Stomach smooth muscle (tissue), 2 donors: ENCODE measurements around the gene INHBE.

Experiments
- H3K27ac ChIP-seq: one replicate; pipeline ENCODE4 v1.7.0; 2013; ENCODE audit warnings: mild to moderate bottlenecking, low read length, inconsistent platforms
- H3K27me3 ChIP-seq, 2 donors: one replicate each; pipeline ENCODE4 v1.7.0; 2013; ENCODE audit warnings: low read length in 2 of 2; ENCODE audit not compliant: insufficient read depth in 2 of 2, control insufficient read depth in 1 of 2
- H3K36me3 ChIP-seq, 2 donors: one replicate each; pipeline ENCODE4 v1.7.0; 2013; ENCODE audit warnings: low read length in 2 of 2; ENCODE audit not compliant: control insufficient read depth in 2 of 2, insufficient read depth in 2 of 2
- H3K4me1 ChIP-seq: one replicate; pipeline ENCODE4 v1.7.0; 2013; ENCODE audit warnings: low read length; ENCODE audit not compliant: control insufficient read depth, insufficient read depth
- H3K4me3 ChIP-seq, 2 donors: one replicate each; pipeline ENCODE4 v1.7.0; 2013; ENCODE audit warnings: low read length in 2 of 2
- H3K9ac ChIP-seq, 2 donors: one replicate each; pipeline ENCODE4 v1.7.0; 2013; ENCODE audit warnings: low read length in 2 of 2, mild to moderate bottlenecking in 1 of 2
- H3K9me3 ChIP-seq, 2 donors: one replicate each; pipeline ENCODE4 v1.7.0; 2013; ENCODE audit warnings: low read length in 2 of 2; ENCODE audit not compliant: control insufficient read depth in 2 of 2
- donor health status: healthy.
- donor health status: Pancreatic carcinoma.

Gene INHBE

GRCh38 chr12:57454213-57454565 lies 918 bp upstream of the INHBE start:
- H3K9me3 ChIP-seq = no peaks in the 10 kb centered on the region
- H3K27me3 ChIP-seq = peaks cover 3 to 7% of the 10 kb centered on the region in 2 donors
- no peaks in the 10 kb centered on the region for H3K36me3 ChIP-seq
- H3K4me3 ChIP-seq = no peak overlapping the region
- H3K4me1 ChIP-seq = peaks cover 27% of the 10 kb centered on the region
- H3K27ac ChIP-seq = no peak overlapping the region
- H3K9ac ChIP-seq = no peak overlapping the region

DNA sequence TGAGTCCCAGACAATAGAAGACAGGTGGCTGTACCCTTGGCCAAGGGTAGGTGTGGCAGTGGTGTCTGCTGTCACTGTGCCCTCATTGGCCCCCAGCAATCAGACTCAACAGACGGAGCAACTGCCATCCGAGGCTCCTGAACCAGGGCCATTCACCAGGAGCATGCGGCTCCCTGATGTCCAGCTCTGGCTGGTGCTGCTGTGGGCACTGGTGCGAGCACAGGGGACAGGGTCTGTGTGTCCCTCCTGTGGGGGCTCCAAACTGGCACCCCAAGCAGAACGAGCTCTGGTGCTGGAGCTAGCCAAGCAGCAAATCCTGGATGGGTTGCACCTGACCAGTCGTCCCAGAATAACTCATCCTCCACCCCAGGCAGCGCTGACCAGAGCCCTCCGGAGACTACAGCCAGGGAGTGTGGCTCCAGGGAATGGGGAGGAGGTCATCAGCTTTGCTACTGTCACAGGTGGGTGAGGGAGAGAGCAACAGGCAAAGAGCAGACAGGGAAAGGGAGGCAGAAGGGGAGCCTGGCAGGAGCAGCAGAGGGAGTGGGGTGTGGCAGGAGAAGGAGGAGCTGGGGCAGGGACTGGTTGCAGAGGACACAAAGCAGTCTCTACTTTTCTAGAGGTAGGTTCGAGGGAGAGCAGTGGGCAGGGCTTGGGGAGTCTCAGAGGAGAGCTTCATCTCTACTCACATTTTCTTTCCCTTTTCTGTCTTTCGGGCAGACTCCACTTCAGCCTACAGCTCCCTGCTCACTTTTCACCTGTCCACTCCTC lies 452 bp downstream of the INHBE start:
- H3K4me3 ChIP-seq = no peak overlapping the region
- no peak overlapping the region for H3K9ac ChIP-seq
- peaks cover 34% of the 10 kb centered on the region for H3K4me1 ChIP-seq
- peaks cover 3 to 7% of the 10 kb centered on the region in 2 donors for H3K27me3 ChIP-seq
- H3K9me3 ChIP-seq = no peaks in the 10 kb centered on the region
- no peak overlapping the region for H3K27ac ChIP-seq
- no peaks in the 10 kb centered on the region for H3K36me3 ChIP-seq

GRCh38 chr12:57456145-57456700 lies 1.1 kb downstream of the INHBE start:
- no peak overlapping the region for H3K9ac ChIP-seq

DNA sequence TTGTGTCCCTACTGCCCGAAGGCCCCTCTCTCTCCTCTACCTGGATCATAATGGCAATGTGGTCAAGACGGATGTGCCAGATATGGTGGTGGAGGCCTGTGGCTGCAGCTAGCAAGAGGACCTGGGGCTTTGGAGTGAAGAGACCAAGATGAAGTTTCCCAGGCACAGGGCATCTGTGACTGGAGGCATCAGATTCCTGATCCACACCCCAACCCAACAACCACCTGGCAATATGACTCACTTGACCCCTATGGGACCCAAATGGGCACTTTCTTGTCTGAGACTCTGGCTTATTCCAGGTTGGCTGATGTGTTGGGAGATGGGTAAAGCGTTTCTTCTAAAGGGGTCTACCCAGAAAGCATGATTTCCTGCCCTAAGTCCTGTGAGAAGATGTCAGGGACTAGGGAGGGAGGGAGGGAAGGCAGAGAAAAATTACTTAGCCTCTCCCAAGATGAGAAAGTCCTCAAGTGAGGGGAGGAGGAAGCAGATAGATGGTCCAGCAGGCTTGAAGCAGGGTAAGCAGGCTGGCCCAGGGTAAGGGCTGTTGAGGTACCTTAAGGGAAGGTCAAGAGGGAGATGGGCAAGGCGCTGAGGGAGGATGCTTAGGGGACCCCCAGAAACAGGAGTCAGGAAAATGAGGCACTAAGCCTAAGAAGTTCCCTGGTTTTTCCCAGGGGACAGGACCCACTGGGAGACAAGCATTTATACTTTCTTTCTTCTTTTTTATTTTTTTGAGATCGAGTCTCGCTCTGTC lies 1.8 kb downstream of the INHBE start:
- Histone ChIP-seq H3K36me3 (no peaks in the 10 kb centered on the region), H3K27me3 (peaks cover 10 to 11% of the 10 kb centered on the region in 2 donors), H3K4me3 (no peak overlapping the region), H3K4me1 (peaks cover 38% of the 10 kb centered on the region), H3K27ac (no peak overlapping the region), H3K9ac (no peak overlapping the region), H3K9me3 (no peaks in the 10 kb centered on the region)

More at GRCh38 chr12:57456145-57456700, 1.1 kb downstream of the INHBE start:
- H3K36me3 ChIP-seq = no peaks in the 10 kb centered on the region
- H3K27ac ChIP-seq = no peak overlapping the region
- peaks cover 9 to 10% of the 10 kb centered on the region in 2 donors for H3K27me3 ChIP-seq
- H3K4me3 ChIP-seq = no peak overlapping the region
- H3K9me3 ChIP-seq = no peaks in the 10 kb centered on the region
- H3K4me1 ChIP-seq = peaks cover 41% of the 10 kb centered on the region

DNA sequence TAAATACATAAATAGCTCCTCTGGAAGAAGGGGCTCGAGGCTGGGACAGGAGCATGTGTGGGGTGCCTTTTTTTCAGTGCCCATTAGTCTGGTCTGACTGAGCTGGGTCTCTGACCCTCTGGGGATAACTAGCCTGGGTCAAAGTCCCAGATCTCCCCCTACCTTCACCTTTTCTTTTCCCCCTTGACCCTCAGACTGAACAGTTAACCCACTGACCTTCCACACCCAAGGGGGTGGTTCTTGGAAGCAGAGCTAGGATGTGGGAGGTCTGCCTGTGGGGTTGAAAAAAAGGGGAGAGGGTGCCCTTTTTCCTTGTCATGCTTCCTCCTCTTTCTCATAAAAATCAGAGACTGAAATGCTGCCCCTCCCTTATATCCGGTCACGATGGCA lies 3.6 kb downstream of the INHBE start:
- H3K36me3 ChIP-seq = no peaks in the 10 kb centered on the region
- no peaks in the 10 kb centered on the region for H3K9me3 ChIP-seq
- H3K4me1 ChIP-seq = peaks cover 35% of the 10 kb centered on the region
- peaks cover 10 to 11% of the 10 kb centered on the region in 2 donors for H3K27me3 ChIP-seq
- H3K27ac ChIP-seq = peak overlapping the region; percentile 60
- H3K9ac ChIP-seq = peak overlapping the region; percentile 57 to 62
- peak overlapping the region; percentile 88 to 96 for H3K4me3 ChIP-seq

DNA sequence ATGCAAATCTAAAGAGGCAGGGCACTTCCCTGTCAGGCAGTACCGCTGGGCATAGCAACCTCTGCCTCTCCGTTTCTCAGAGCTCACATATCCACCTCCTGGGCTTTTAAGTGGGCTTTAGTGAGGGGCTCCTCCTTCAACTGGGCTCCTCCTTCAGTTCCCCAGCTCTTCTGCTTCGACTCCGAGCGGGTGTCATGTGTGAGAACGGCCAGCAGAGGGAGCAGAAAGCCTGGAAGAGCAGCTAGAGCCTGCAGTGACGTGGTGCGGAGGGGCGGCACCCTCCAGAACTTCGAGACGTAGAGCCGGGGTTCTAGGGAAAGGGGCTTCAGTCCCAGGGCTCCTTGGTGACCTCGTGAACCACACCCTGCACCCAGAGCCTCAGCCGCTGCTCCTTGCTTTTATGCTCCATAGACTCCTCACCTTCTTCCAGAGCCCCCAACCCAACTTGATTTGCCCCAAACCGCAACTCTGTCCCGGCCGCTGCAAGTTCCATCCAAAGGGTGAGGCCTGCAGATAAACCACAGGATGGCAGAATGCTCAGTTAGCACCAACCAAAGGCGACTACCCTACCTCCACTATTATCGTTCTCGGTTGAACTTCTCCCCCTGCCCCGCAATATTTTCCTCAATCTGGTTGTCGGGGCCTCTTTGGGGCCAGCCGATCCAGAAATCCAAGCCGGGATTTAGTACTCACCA lies 4.1 kb downstream of the INHBE start:
- Histone ChIP-seq H3K4me1 (peaks cover 35% of the 10 kb centered on the region), H3K4me3 (peak overlapping the region; percentile 88 to 96), H3K36me3 (no peaks in the 10 kb centered on the region), H3K27me3 (peaks cover 11 to 12% of the 10 kb centered on the region in 2 donors), H3K27ac (peak overlapping the region; percentile 60), H3K9me3 (no peaks in the 10 kb centered on the region), H3K9ac (peak overlapping the region; percentile 57 to 62)

GRCh38 chr12:57459750-57460467 lies 4.8 kb downstream of the INHBE start, which contains the start of gene GLI1:
TSS of gene GLI1 (plus strand) at chr12:57459785. CDS start at chr12:57463692, 3,907 bp downstream.
- Histone ChIP-seq H3K36me3 (no peaks in the 10 kb centered on the region), H3K4me1 (peaks cover 35% of the 10 kb centered on the region), H3K27ac (peak within 1 kb of the TSS; percentile 60), H3K27me3 (peaks cover 11 to 12% of the 10 kb centered on the region in 2 donors), H3K9ac (peak within 1 kb of the TSS; percentile 57 to 62), H3K9me3 (no peaks in the 10 kb centered on the region), H3K4me3 (peak within 1 kb of the TSS; percentile 88 to 96)

DNA sequence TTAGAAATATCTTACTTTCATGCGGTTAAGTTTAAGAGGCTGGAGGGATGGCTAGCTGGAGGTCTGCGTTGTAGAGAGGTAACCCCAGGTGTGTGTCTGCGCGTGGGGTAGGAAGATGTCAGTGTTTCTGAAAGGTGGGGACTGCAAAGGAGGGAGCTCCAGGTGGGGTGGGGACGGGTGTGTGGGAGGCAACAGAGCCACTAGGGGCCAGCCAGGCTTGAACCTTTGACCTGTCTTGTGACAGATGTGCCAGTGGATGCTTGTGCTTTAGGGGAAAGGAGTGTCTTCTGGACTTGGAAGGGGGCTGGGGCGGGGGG lies 5.3 kb downstream of the INHBE start:
- H3K4me3 ChIP-seq = peak overlapping the region in 1 of 2 donors; percentile 66
- H3K4me1 ChIP-seq = peaks cover 35% of the 10 kb centered on the region
- no peak overlapping the region for H3K9ac ChIP-seq

GRCh38 chr12:57460841-57461275 lies 5.8 kb downstream of the INHBE start:
- Histone ChIP-seq H3K9ac (peak overlapping the region; percentile 9 to 21), H3K27me3 (peaks cover 8% of the 10 kb centered on the region in 2 donors), H3K4me3 (peak overlapping the region; percentile 51 to 66), H3K27ac (peak overlapping the region; percentile 41), H3K36me3 (no peaks in the 10 kb centered on the region), H3K4me1 (peaks cover 35% of the 10 kb centered on the region), H3K9me3 (no peaks in the 10 kb centered on the region)

More for the DNA sequence above, 5.3 kb downstream of the INHBE start:
- H3K27me3 ChIP-seq = peaks cover 11% of the 10 kb centered on the region in 2 donors
- no peak overlapping the region for H3K27ac ChIP-seq
- H3K9me3 ChIP-seq = no peaks in the 10 kb centered on the region
- no peaks in the 10 kb centered on the region for H3K36me3 ChIP-seq
